Lower leg skin (tissue), 3 donors: Measurements from ENCODE around the gene SEMA3G.

Experiments
- CTCF ChIP-seq, 3 donors: fragments of 450-650 bp; IDR thresholded peaks; one replicate each; pipeline ENCODE4 v1.5.1; 2016; ENCODE audit warnings: antibody characterized with exemption in 3 of 3, mild to moderate bottlenecking in 3 of 3, moderate library complexity in 2 of 3
- POLR2A ChIP-seq, 2 donors: fragments of 450-650 bp; IDR thresholded peaks; one replicate each; pipeline ENCODE4 v1.6.1; 2016 to 2017; ENCODE audit warnings: antibody characterized with exemption in 2 of 2, mild to moderate bottlenecking in 1 of 2, moderate library complexity in 1 of 2

- no peak for TF ChIP-seq POLR2A (IDR thresholded peaks at IDR 0.05)
- no peak for TF ChIP-seq CTCF (IDR thresholded peaks at IDR 0.05)
These were observed 47.2 kb upstream of the SEMA3G start for GRCh38 chr3:52492059-52492458.
